ENCODE measurements around the gene SUGP1. TPM values are rescaled to one million over a fixed set of nuclear protein-coding genes. Genes with fewer than 3 reads are reported as not detected.

SUGP1 gene
- polyA plus RNA-seq, 1 donor from 2014 or later = 82.0 TPM

- no peaks in the 10 kb centered on the region for H4K20me1 ChIP-seq (ENCODE audit: insufficient read depth)
- no peaks in the 10 kb centered on the region for H3K79me2 ChIP-seq (replicated peaks; ENCODE audit: insufficient read depth, low read length)
- H3K36me3 ChIP-seq (ENCODE audit: insufficient read depth, low read length) = no peaks in the 10 kb centered on the region
These were observed 25.7 kb upstream of the SUGP1 start for GRCh38 chr19:19345970-19346369.

GRCh38 chr19:19345232-19345631 lies 24.9 kb upstream of the SUGP1 start:
- Histone ChIP-seq H3K79me2 (replicated peaks; ENCODE audit: insufficient read depth, low read length) (no peaks in the 10 kb centered on the region), H3K27ac (ENCODE audit: low read length) (no peak overlapping the region), H2AFZ (ENCODE audit: low read depth, low read length) (no peak overlapping the region), H3F3A (ENCODE audit: insufficient read depth, low read length, poor library complexity, severe bottlenecking) (no peaks in the 10 kb centered on the region), H4K20me1 (ENCODE audit: insufficient read depth) (no peaks in the 10 kb centered on the region), H3K9ac (ENCODE audit: low read length) (no peak overlapping the region), H3K27me3 (ENCODE audit: insufficient read depth, low read depth, low read length) (no peaks in the 10 kb centered on the region), H3K4me2 (ENCODE audit: low read length) (no peak overlapping the region), H3K4me3 (ENCODE audit: low read length) (no peak overlapping the region), H3K9me3 (ENCODE audit: low read length) (no peaks in the 10 kb centered on the region), H3K9me2 (ENCODE audit: insufficient read depth, low read length) (no peaks in the 10 kb centered on the region), H3K36me3 (ENCODE audit: insufficient read depth, low read length) (no peaks in the 10 kb centered on the region)
- TF ChIP-seq TAF1 (IDR thresholded peaks at IDR 0.05; ENCODE audit: low read depth) (no peak), EZH2 (IDR thresholded peaks at IDR 0.05; ENCODE audit: borderline replicate concordance, insufficient read depth, low read length, poor library complexity, severe bottlenecking) (no peak), EP300 (conservative IDR thresholded peaks at IDR 0.05; ENCODE audit: poor library complexity, severe bottlenecking) (no peak), SMC3 (conservative IDR thresholded peaks at IDR 0.05; ENCODE audit: poor library complexity) (no peak), POLR2AphosphoS5 (IDR thresholded peaks at IDR 0.05) (no peak), REST (IDR thresholded peaks at IDR 0.05; ENCODE audit: borderline replicate concordance) (no peak), MXI1 (conservative IDR thresholded peaks at IDR 0.05; ENCODE audit: poor library complexity, severe bottlenecking) (no peak), RAD21 (conservative IDR thresholded peaks at IDR 0.05) (no peak)
- TF ChIP-seq, protein P1, sequence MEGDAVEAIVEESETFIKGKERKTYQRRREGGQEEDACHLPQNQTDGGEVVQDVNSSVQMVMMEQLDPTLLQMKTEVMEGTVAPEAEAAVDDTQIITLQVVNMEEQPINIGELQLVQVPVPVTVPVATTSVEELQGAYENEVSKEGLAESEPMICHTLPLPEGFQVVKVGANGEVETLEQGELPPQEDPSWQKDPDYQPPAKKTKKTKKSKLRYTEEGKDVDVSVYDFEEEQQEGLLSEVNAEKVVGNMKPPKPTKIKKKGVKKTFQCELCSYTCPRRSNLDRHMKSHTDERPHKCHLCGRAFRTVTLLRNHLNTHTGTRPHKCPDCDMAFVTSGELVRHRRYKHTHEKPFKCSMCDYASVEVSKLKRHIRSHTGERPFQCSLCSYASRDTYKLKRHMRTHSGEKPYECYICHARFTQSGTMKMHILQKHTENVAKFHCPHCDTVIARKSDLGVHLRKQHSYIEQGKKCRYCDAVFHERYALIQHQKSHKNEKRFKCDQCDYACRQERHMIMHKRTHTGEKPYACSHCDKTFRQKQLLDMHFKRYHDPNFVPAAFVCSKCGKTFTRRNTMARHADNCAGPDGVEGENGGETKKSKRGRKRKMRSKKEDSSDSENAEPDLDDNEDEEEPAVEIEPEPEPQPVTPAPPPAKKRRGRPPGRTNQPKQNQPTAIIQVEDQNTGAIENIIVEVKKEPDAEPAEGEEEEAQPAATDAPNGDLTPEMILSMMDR (IDR thresholded peaks at IDR 0.05; ENCODE audit: poor library complexity, severe bottlenecking) = no peak

More at GRCh38 chr19:19345970-19346369, 25.7 kb upstream of the SUGP1 start:
- H3K9me2 ChIP-seq (ENCODE audit: insufficient read depth, low read length) = no peaks in the 10 kb centered on the region
- no peak overlapping the region for H3K4me2 ChIP-seq (ENCODE audit: low read length)
- no peak for TF ChIP-seq EZH2 (IDR thresholded peaks at IDR 0.05; ENCODE audit: borderline replicate concordance, insufficient read depth, low read length, poor library complexity, severe bottlenecking)
- no peaks in the 10 kb centered on the region for H3K27me3 ChIP-seq (ENCODE audit: insufficient read depth, low read depth, low read length)
- H3K9me3 ChIP-seq (ENCODE audit: low read length) = no peaks in the 10 kb centered on the region
- no peak overlapping the region for H3K27ac ChIP-seq (ENCODE audit: low read length)
- no peaks in the 10 kb centered on the region for H3F3A ChIP-seq (ENCODE audit: insufficient read depth, low read length, poor library complexity, severe bottlenecking)
- no peak overlapping the region for H3K9ac ChIP-seq (ENCODE audit: low read length)
- H2AFZ ChIP-seq (ENCODE audit: low read depth, low read length) = no peak overlapping the region
- no peak overlapping the region for H3K4me3 ChIP-seq (ENCODE audit: low read length)

GRCh38 chr19:19343762-19344161 lies 23.5 kb upstream of the SUGP1 start:
- H3K4me3 ChIP-seq (ENCODE audit: low read length) = no peak overlapping the region
- H2AFZ ChIP-seq (ENCODE audit: low read depth, low read length) = no peak overlapping the region
- no peaks in the 10 kb centered on the region for H3K9me3 ChIP-seq (ENCODE audit: low read length)
- no peaks in the 10 kb centered on the region for H3F3A ChIP-seq (ENCODE audit: insufficient read depth, low read length, poor library complexity, severe bottlenecking)
- TF ChIP-seq MXI1 (conservative IDR thresholded peaks at IDR 0.05; ENCODE audit: poor library complexity, severe bottlenecking) (no peak), EZH2 (IDR thresholded peaks at IDR 0.05; ENCODE audit: borderline replicate concordance, insufficient read depth, low read length, poor library complexity, severe bottlenecking) (no peak), REST (IDR thresholded peaks at IDR 0.05; ENCODE audit: borderline replicate concordance) (no peak), TAF1 (IDR thresholded peaks at IDR 0.05; ENCODE audit: low read depth) (no peak), EP300 (conservative IDR thresholded peaks at IDR 0.05; ENCODE audit: poor library complexity, severe bottlenecking) (no peak), SMC3 (conservative IDR thresholded peaks at IDR 0.05; ENCODE audit: poor library complexity) (no peak), RAD21 (conservative IDR thresholded peaks at IDR 0.05) (no peak), POLR2AphosphoS5 (IDR thresholded peaks at IDR 0.05) (no peak)
- TF ChIP-seq, protein P1 (IDR thresholded peaks at IDR 0.05; ENCODE audit: poor library complexity, severe bottlenecking) = no peak
- H3K79me2 ChIP-seq (replicated peaks; ENCODE audit: insufficient read depth, low read length) = no peaks in the 10 kb centered on the region
- no peak overlapping the region for H3K9ac ChIP-seq (ENCODE audit: low read length)
- H3K27ac ChIP-seq (ENCODE audit: low read length) = no peak overlapping the region
- H3K36me3 ChIP-seq (ENCODE audit: insufficient read depth, low read length) = no peaks in the 10 kb centered on the region
- H3K4me2 ChIP-seq (ENCODE audit: low read length) = no peak overlapping the region
- no peaks in the 10 kb centered on the region for H3K9me2 ChIP-seq (ENCODE audit: insufficient read depth, low read length)
- no peaks in the 10 kb centered on the region for H3K27me3 ChIP-seq (ENCODE audit: insufficient read depth, low read depth, low read length)
- no peaks in the 10 kb centered on the region for H4K20me1 ChIP-seq (ENCODE audit: insufficient read depth)

All from neural cell (in vitro differentiated cells).